SK-N-SH treated with all-trans-retinoic acid at 6 μM for 48 hours (cell line): ENCODE data around the gene RFC1.

ENCODE experiments used
- ATAC-seq: fragments of 200-7000 bp; cut with Tn5 transposase; 3 replicates; pipeline ENCODE4 v1.9.1; 2020; ENCODE audit warnings: mild to moderate bottlenecking, moderate library complexity
- BACH2 ChIP-seq: fragments of 250-450 bp; sonication (Bioruptor Pico); IDR thresholded peaks from 2 replicates; pipeline ENCODE4 v1.9.0; 2021; ENCODE audit warnings: mild to moderate bottlenecking, borderline replicate concordance
- ESRRG ChIP-seq: fragments of 250-450 bp; sonication (Bioruptor Pico); IDR thresholded peaks from 2 replicates; pipeline ENCODE4 v1.6.1; 2021; ENCODE audit warnings: mild to moderate bottlenecking
- GLIS3 ChIP-seq: fragments of 250-450 bp; sonication (Bioruptor Pico); IDR thresholded peaks from 2 replicates; pipeline ENCODE4 v1.5.0; 2020; ENCODE audit warnings: mild to moderate bottlenecking, moderate library complexity
- ISL1 ChIP-seq: fragments of 250-450 bp; sonication (Bioruptor Pico); IDR thresholded peaks from 2 replicates; pipeline ENCODE4 v2.1.2; 2022; ENCODE audit warnings: mild to moderate bottlenecking, moderate library complexity
- OSR1 ChIP-seq: fragments of 250-450 bp; sonication (Bioruptor Pico); IDR thresholded peaks from 2 replicates; pipeline ENCODE4 v1.8.0; 2022; ENCODE audit warnings: moderate library complexity, mild to moderate bottlenecking, inconsistent platforms
- PPARA ChIP-seq: fragments of 250-450 bp; sonication (Bioruptor Pico); IDR thresholded peaks from 2 replicates; pipeline ENCODE4 v1.5.0; 2020; ENCODE audit warnings: mild to moderate bottlenecking, borderline replicate concordance
- RARB ChIP-seq: fragments of 250-450 bp; sonication (Bioruptor Pico); IDR thresholded peaks from 2 replicates; pipeline ENCODE4 v1.8.0; 2021; ENCODE audit warnings: mild to moderate bottlenecking, moderate library complexity
- SNAI2 ChIP-seq: fragments of 250-450 bp; sonication (Bioruptor Pico); IDR thresholded peaks from 2 replicates; pipeline ENCODE4 v1.5.0; 2020; ENCODE audit warnings: mild to moderate bottlenecking, moderate library complexity
- TCF4 ChIP-seq: fragments of 250-450 bp; sonication (Bioruptor Pico); IDR thresholded peaks from 2 replicates; pipeline ENCODE4 v1.8.0; 2021; ENCODE audit warnings: mild to moderate bottlenecking, moderate library complexity, borderline replicate concordance
- TOX ChIP-seq: fragments of 250-450 bp; sonication (Bioruptor Pico); IDR thresholded peaks from 2 replicates; pipeline ENCODE4 v1.8.0; 2021; ENCODE audit warnings: mild to moderate bottlenecking, moderate library complexity, borderline replicate concordance
- ZC3H10 ChIP-seq: fragments of 250-450 bp; sonication (Bioruptor Pico); IDR thresholded peaks from 2 replicates; pipeline ENCODE4 v1.5.1; 2021; ENCODE audit warnings: mild to moderate bottlenecking, moderate library complexity
- ZFP3 ChIP-seq: fragments of 250-450 bp; sonication (Bioruptor Pico); IDR thresholded peaks from 2 replicates; pipeline ENCODE4 v1.5.0; 2020; ENCODE audit warnings: mild to moderate bottlenecking, moderate library complexity
- ZFP30 ChIP-seq: fragments of 450-650 bp; formaldehyde crosslinking; IDR thresholded peaks from 2 replicates; pipeline ENCODE4 v1.5.0; 2022; ENCODE audit warnings: mild to moderate bottlenecking, moderate library complexity
- ZNF70 ChIP-seq: fragments of 450-650 bp; formaldehyde crosslinking; IDR thresholded peaks from 2 replicates; pipeline ENCODE4 v1.5.0; 2020; ENCODE audit warnings: mild to moderate bottlenecking, moderate library complexity
- TF ChIP-seq, protein P1 (sequence below): fragments of 250-450 bp; sonication (Bioruptor Pico); IDR thresholded peaks from 2 replicates; pipeline ENCODE4 v1.5.0; 2020; ENCODE audit warnings: mild to moderate bottlenecking, moderate library complexity
- TF ChIP-seq, protein P2 (sequence below): fragments of 250-450 bp; sonication (Bioruptor Pico); IDR thresholded peaks from 2 replicates; pipeline ENCODE4 v1.5.1; 2021; ENCODE audit warnings: mild to moderate bottlenecking, moderate library complexity
- TF ChIP-seq, protein P3 (sequence below): fragments of 250-450 bp; sonication (Bioruptor Pico); IDR thresholded peaks from 2 replicates; pipeline ENCODE4 v1.8.0; 2021; ENCODE audit warnings: low read depth, mild to moderate bottlenecking, moderate library complexity, borderline replicate concordance

Gene RFC1

DNA sequence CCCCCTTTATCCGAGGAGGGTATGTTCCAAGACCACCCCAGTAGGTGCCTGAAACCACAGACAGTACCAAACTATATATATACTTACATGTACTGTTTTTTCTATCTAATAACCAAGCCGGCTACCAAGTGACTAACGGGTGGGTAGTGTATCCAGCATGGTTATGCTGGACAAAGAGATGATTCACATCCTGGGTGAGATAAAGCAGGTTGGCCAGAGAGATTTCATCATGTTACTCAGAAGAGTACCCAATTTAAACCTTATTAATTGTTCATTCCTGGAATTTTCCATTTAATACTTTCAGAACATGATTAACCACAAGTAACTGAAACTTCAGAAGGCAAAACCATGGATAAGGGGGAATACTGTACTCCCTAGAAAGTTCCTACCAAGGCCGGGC lies 46.5 kb downstream of the RFC1 start (continued):
- TF ChIP-seq, protein P1, sequence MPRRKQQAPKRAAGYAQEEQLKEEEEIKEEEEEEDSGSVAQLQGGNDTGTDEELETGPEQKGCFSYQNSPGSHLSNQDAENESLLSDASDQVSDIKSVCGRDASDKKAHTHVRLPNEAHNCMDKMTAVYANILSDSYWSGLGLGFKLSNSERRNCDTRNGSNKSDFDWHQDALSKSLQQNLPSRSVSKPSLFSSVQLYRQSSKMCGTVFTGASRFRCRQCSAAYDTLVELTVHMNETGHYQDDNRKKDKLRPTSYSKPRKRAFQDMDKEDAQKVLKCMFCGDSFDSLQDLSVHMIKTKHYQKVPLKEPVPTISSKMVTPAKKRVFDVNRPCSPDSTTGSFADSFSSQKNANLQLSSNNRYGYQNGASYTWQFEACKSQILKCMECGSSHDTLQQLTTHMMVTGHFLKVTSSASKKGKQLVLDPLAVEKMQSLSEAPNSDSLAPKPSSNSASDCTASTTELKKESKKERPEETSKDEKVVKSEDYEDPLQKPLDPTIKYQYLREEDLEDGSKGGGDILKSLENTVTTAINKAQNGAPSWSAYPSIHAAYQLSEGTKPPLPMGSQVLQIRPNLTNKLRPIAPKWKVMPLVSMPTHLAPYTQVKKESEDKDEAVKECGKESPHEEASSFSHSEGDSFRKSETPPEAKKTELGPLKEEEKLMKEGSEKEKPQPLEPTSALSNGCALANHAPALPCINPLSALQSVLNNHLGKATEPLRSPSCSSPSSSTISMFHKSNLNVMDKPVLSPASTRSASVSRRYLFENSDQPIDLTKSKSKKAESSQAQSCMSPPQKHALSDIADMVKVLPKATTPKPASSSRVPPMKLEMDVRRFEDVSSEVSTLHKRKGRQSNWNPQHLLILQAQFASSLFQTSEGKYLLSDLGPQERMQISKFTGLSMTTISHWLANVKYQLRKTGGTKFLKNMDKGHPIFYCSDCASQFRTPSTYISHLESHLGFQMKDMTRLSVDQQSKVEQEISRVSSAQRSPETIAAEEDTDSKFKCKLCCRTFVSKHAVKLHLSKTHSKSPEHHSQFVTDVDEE (CRISPR knock-in tag): no peak
- TF ChIP-seq TOX (no peak), ESRRG (no peak), TCF4 (CRISPR knock-in tag) (no peak)
- TF ChIP-seq, all 23 proteins: peak for 2

DNA sequence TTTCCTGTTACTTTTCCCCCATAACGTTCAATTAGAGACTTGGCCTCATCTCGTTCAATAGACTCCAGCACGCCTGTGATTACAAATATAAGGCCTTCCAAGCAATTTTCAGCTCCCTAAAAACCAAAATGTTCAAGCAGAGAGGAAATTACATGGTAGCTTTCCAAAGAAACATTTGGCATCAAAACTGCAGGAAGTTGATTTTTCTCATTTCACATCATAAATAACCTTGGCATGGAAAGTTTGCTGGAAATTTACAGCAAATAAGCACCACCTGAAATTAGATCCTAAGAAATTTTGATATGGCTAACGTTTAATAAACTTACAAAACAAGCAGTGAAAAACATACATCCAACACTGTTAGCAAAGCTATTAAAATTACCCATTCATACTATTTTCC lies 53.3 kb downstream of the RFC1 start:
- no peak for ATAC-seq
- TF ChIP-seq, protein P2, sequence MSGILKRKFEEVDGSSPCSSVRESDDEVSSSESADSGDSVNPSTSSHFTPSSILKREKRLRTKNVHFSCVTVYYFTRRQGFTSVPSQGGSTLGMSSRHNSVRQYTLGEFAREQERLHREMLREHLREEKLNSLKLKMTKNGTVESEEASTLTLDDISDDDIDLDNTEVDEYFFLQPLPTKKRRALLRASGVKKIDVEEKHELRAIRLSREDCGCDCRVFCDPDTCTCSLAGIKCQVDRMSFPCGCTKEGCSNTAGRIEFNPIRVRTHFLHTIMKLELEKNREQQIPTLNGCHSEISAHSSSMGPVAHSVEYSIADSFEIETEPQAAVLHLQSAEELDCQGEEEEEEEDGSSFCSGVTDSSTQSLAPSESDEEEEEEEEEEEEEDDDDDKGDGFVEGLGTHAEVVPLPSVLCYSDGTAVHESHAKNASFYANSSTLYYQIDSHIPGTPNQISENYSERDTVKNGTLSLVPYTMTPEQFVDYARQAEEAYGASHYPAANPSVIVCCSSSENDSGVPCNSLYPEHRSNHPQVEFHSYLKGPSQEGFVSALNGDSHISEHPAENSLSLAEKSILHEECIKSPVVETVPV: no peak
- TF ChIP-seq SNAI2 (no peak), ZFP3 (CRISPR knock-in tag) (no peak), ZC3H10 (no peak), TOX (no peak), ESRRG (no peak), GLIS3 (CRISPR knock-in tag) (no peak), RARB (CRISPR knock-in tag) (no peak), ZNF70 (no peak), PPARA (CRISPR knock-in tag) (no peak), ISL1 (CRISPR knock-in tag) (no peak), OSR1 (CRISPR knock-in tag) (no peak), BACH2 (CRISPR knock-in tag) (no peak)
- TF ChIP-seq, protein P1 (CRISPR knock-in tag): no peak
- TF ChIP-seq, protein P3, sequence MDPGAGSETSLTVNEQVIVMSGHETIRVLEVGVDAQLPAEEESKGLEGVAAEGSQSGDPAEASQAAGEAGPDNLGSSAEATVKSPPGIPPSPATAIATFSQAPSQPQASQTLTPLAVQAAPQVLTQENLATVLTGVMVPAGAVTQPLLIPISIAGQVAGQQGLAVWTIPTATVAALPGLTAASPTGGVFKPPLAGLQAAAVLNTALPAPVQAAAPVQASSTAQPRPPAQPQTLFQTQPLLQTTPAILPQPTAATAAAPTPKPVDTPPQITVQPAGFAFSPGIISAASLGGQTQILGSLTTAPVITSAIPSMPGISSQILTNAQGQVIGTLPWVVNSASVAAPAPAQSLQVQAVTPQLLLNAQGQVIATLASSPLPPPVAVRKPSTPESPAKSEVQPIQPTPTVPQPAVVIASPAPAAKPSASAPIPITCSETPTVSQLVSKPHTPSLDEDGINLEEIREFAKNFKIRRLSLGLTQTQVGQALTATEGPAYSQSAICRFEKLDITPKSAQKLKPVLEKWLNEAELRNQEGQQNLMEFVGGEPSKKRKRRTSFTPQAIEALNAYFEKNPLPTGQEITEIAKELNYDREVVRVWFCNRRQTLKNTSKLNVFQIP (CRISPR knock-in tag): no peak
- TF ChIP-seq, all 23 proteins: peak for 0

DNA sequence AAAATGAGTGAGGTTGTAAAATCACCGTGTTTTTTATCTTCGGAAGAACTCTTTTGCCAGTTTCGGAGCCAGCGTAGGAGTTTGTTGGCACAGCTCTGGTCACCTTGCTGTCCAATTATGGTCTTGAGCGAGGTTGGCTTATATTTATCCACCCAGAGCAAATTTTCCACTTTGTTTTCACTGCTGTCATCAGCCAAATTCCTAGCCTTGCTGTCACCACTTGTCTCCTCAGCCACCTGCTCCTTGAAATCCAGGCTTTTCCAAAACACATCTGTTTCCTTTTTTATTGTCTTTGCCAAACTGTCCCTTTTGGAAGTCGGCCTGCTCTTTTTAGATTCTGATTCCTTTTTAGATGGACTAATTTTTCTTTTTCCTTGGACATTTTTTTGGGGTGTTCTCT lies 57.6 kb downstream of the RFC1 start:
- TF ChIP-seq, protein P2: no peak
- TF ChIP-seq ZFP30: no peak
- no peak for ATAC-seq

DNA sequence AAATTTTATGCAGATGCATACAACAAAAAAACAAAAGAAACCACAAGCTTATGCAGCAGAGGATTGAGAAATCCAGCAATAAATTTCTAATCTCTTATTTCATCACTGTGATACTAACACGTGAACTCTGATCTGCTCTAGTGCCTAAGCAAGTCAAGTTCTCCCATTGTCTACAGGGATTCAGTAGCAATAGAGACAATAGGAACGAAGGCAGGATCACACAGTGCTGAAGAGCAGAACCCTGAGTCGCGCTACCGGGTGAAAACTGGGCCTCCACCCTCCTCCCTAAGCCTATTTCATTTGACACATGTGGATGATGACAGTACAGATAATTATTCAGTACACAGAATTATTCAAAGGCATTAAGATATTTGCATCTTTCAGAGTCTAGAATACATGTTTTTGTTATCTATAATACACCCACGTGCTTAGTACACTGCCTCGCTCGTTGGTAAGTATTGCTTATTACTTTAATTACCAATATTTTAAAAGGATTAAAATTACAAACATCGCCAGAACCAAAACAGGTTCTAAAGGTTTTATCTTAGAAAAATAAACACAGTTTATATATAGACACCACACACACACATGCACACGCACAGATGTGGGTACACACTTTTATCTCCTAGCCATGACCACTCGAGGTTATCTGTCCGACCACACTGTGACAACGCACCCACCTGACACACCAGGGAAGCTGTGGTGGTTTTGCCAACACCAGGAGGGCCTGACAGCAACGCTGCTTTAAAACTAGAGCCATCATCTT lies 60.1 kb downstream of the RFC1 start:
- no peak for ATAC-seq
- TF ChIP-seq TCF4 (CRISPR knock-in tag): no peak
- no peak for TF ChIP-seq SNAI2
- TF ChIP-seq, all 23 proteins: peak for 0
